Liver (tissue), 9 donors: ENCODE data around the gene MYL10. TPM values are rescaled to one million over a fixed set of nuclear protein-coding genes. Genes with fewer than 3 reads are reported as not detected.

Experiments used
- DNase-seq: peaks from one replicate; pipeline ENCODE4 v3.0.0-alpha.2; 2017; ENCODE audit warnings: low spot score
- H3K27ac ChIP-seq, 2 donors: one replicate each; pipeline ENCODE4 v1.7.0; 2013; ENCODE audit warnings: inconsistent platforms in 2 of 2, low read length in 2 of 2, control low read depth in 1 of 2, low read depth in 1 of 2, mild to moderate bottlenecking in 1 of 2
- H3K27me3 ChIP-seq, 4 donors: one replicate each; pipeline versions ENCODE4 v1.6.1 to v1.7.0; 2013; ENCODE audit warnings: low read length in 3 of 4, inconsistent platforms in 1 of 4, mild to moderate bottlenecking in 1 of 4, moderate library complexity in 1 of 4; ENCODE audit not compliant: control insufficient read depth in 4 of 4, insufficient read depth in 4 of 4
- H3K36me3 ChIP-seq, 4 donors: one replicate each; pipeline versions ENCODE4 v1.6.1 to v1.7.0; 2013; ENCODE audit warnings: low read length in 3 of 4, mild to moderate bottlenecking in 3 of 4, low read depth in 1 of 4, moderate library complexity in 1 of 4; ENCODE audit not compliant: control insufficient read depth in 4 of 4, insufficient read depth in 3 of 4
- H3K4me1 ChIP-seq, 4 donors: one replicate each; pipeline versions ENCODE4 v1.6.1 to v1.7.0; 2013; ENCODE audit warnings: low read length in 3 of 4, mild to moderate bottlenecking in 3 of 4, moderate library complexity in 1 of 4; ENCODE audit not compliant: control insufficient read depth in 4 of 4, insufficient read depth in 4 of 4
- H3K4me3 ChIP-seq, 3 donors: one replicate each; pipeline versions ENCODE4 v1.6.1 to v1.7.0; 2013; ENCODE audit warnings: low read length in 3 of 3, control low read depth in 1 of 3, low read depth in 1 of 3, mild to moderate bottlenecking in 1 of 3
- H3K9ac ChIP-seq, 2 donors: one replicate each; pipeline ENCODE4 v1.7.0; 2013; ENCODE audit warnings: low read length in 2 of 2, mild to moderate bottlenecking in 2 of 2, moderate library complexity in 2 of 2, control low read depth in 1 of 2, low read depth in 1 of 2
- H3K9me3 ChIP-seq, 4 donors: one replicate each; pipeline versions ENCODE4 v1.6.1 to v1.7.0; 2013; ENCODE audit warnings: low read length in 3 of 4; ENCODE audit not compliant: control insufficient read depth in 4 of 4
- ATF3 ChIP-seq: IDR thresholded peaks from 2 replicates; pipeline ENCODE4 v1.6.1; 2016; ENCODE audit warnings: antibody characterized with exemption
- EGR1 ChIP-seq, 2 donors: IDR thresholded peaks; 2 replicates each; pipeline ENCODE4 v1.6.1; 2016 to 2018; ENCODE audit warnings: antibody characterized with exemption in 2 of 2, low read depth in 2 of 2
- FOXA2 ChIP-seq: IDR thresholded peaks from 2 replicates; pipeline ENCODE4 v1.6.1; 2016; ENCODE audit warnings: antibody characterized with exemption
- GABPA ChIP-seq, 2 donors: IDR thresholded peaks in 1 of 2; conservative IDR thresholded peaks in 1 of 2; 2 replicates each; pipeline ENCODE4 v1.6.1; 2016; ENCODE audit warnings: antibody characterized with exemption in 2 of 2, mild to moderate bottlenecking in 1 of 2, moderate library complexity in 1 of 2
- HNF4A ChIP-seq, 2 donors: conservative IDR thresholded peaks; 2 replicates each; pipeline ENCODE4 v1.6.1; 2016; ENCODE audit warnings: antibody characterized with exemption in 2 of 2, mild to moderate bottlenecking in 2 of 2
- HNF4G ChIP-seq: IDR thresholded peaks from 2 replicates; pipeline ENCODE4 v1.6.1; 2016; ENCODE audit warnings: antibody characterized with exemption
- JUND ChIP-seq, 2 donors: IDR thresholded peaks; 2 replicates each; pipeline ENCODE4 v1.6.1; 2016; ENCODE audit warnings: antibody characterized with exemption in 2 of 2
- NR2F2 ChIP-seq: IDR thresholded peaks from 2 replicates; pipeline ENCODE4 v1.6.1; 2016; ENCODE audit warnings: antibody characterized with exemption
- RAD21 ChIP-seq, 2 donors: IDR thresholded peaks; 2 replicates each; pipeline ENCODE4 v1.6.1; 2016; ENCODE audit warnings: antibody characterized with exemption in 2 of 2, mild to moderate bottlenecking in 2 of 2
- REST ChIP-seq: IDR thresholded peaks from 2 replicates; pipeline ENCODE4 v1.6.1; 2016; ENCODE audit warnings: antibody characterized with exemption, mild to moderate bottlenecking
- SP1 ChIP-seq: IDR thresholded peaks from 2 replicates; pipeline ENCODE4 v1.6.1; 2018; ENCODE audit warnings: antibody characterized with exemption, mild to moderate bottlenecking
- TAF1 ChIP-seq: conservative IDR thresholded peaks from 2 replicates; pipeline ENCODE4 v1.6.1; 2016; ENCODE audit warnings: antibody characterized with exemption, mild to moderate bottlenecking
- YY1 ChIP-seq: IDR thresholded peaks from 2 replicates; pipeline ENCODE4 v1.6.1; 2016; ENCODE audit warnings: antibody characterized with exemption, mild to moderate bottlenecking
- ZBTB33 ChIP-seq: IDR thresholded peaks from 2 replicates; pipeline ENCODE4 v1.6.1; 2016; ENCODE audit warnings: antibody characterized with exemption
- WGBS: extraction: QIAGEN DNeasy Blood & Tissue Kit; methylation state at CpG from one replicate; pipeline ENCODE4 v1.1.7; 2013; 5-methylcytosine and 5-hydroxymethylcytosine counted together
- polyA plus RNA-seq, 2 donors: library from polyadenylated mRNA; stranded (reverse) in 1 of 2; unstranded in 1 of 2; fragments of 200-250 nt in 1 of 2; fragments of >200 nt in 1 of 2; fragmentation: Nextera tagmentation in 1 of 2; extraction: Ambion mirVana in 1 of 2; gene quantifications; one replicate each; pipeline versions ENCODE4 v1.2.1 to v1.2.3, GENCODE V29; 2013 to 2015
- total RNA-seq, 2 donors: library from RNA; depleted of rRNA; stranded (reverse); fragments of >200 nt; gene quantifications; one replicate each; pipeline ENCODE4 v1.2.3, GENCODE V29; 2014
- TF ChIP-seq, protein P1 (sequence below): IDR thresholded peaks from 2 replicates; pipeline ENCODE4 v1.6.1; 2016; ENCODE audit warnings: antibody characterized with exemption
- TF ChIP-seq, protein P2 (sequence below): fragments of 150-350 bp; IDR thresholded peaks from 2 replicates; pipeline ENCODE4 v1.5.1; 2017; ENCODE audit warnings: improper control_type of control experiment, low read depth, low read length; ENCODE audit not compliant: missing input control
- donor health status: healthy.
- donor health status: healthy.
- donor health status: healthy.
- donor health status: healthy.
- donor health status: healthy.

Gene MYL10
- total and polyA plus RNA-seq, 4 donors, result not detected

DNA sequence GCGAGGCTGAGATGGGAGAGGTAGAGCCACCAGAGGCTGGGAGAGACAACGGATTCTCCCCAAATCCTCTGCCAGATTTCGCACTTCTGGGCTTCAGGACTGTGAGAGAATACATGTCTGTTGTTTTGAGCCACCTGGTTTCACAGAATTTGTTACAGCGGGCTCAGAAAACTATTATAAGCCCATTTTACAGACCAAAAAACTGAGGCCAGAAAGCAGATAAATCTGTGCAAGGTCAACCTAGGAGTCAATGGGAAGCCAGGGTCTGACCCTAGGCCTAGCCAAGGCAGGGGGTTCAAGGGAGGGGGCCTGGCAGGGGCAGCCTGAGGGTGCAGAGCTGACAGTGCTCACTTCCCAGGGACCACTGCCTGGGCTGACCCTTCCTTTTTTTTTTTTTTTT is 8.7 kb downstream of the MYL10 start (continued):
- TF ChIP-seq ATF3, result no peak
- no peak for TF ChIP-seq FOXA2
- no peak for TF ChIP-seq NR2F2
- TF ChIP-seq HNF4G, result no peak
- no peak for TF ChIP-seq RAD21 (IDR thresholded peaks at IDR 0.05)

- Histone ChIP-seq H3K4me1 (no peaks in the 10 kb centered on the region), H3K9ac (no peak overlapping the region), H3K27me3 (no peaks in the 10 kb centered on the region), H3K4me3 (no peak overlapping the region), H3K36me3 (no peaks in the 10 kb centered on the region), H3K27ac (no peak overlapping the region), H3K9me3 (no peaks in the 10 kb centered on the region)
- no peak for DNase-seq
- 77% methylated on average over 8 of the region's 8 CpGs for WGBS
- TF ChIP-seq HNF4A (conservative IDR thresholded peaks at IDR 0.05), result no peak
- no peak for TF ChIP-seq SP1
- no peak for TF ChIP-seq ATF3
- TF ChIP-seq FOXA2, result no peak
- TF ChIP-seq YY1, result no peak
- TF ChIP-seq HNF4G, result no peak
- TF ChIP-seq REST, result no peak
- no peak for TF ChIP-seq JUND (IDR thresholded peaks at IDR 0.05)
- TF ChIP-seq, protein P1, sequence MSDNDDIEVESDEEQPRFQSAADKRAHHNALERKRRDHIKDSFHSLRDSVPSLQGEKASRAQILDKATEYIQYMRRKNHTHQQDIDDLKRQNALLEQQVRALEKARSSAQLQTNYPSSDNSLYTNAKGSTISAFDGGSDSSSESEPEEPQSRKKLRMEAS, result no peak
Observed at GRCh38 chr7:101618916-101619315, 10.2 kb downstream of the MYL10 start.

DNA sequence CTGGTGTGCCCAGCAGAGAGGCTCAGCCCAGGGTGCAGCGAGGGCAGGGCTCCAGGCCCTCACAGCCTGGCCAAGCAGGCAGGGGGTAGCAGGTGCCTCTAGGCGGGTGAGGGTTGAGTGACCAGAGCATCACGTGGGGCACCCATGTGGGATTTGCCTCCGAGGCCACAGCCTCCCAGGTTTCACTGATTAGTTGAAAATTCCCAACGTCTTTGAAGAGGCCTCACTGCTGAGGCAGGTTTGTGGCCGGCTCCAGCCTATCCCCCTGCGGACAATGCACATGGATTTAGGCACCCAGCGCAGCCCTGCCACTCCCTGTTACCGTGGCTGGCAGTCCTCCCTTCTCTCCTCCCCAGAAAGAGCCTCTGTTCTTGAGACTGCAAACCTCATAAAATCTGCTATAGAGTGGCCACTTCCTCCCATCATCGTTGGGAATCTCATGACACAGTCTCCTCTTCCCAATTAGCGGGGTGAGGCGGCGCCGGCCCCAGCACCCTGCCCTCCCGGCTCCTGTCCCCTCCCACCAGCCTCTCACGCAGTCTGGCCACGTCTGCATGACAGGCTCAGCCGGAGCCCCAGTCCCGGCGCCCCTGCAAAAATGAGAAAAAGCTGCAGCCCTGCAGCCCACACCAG is 10.8 kb downstream of the MYL10 start:
- no peaks in the 10 kb centered on the region for H3K36me3 ChIP-seq
- H3K27ac ChIP-seq, result no peak overlapping the region
- WGBS, result 73% methylated on average over 20 of the region's 20 CpGs
- no peaks in the 10 kb centered on the region for H3K27me3 ChIP-seq
- H3K4me1 ChIP-seq, result no peaks in the 10 kb centered on the region
- H3K9me3 ChIP-seq, result no peaks in the 10 kb centered on the region
- H3K9ac ChIP-seq, result no peak overlapping the region
- DNase-seq, result no peak
- no peak overlapping the region for H3K4me3 ChIP-seq
- TF ChIP-seq GABPA (IDR thresholded peaks at IDR 0.05 in 1 of 2, conservative IDR thresholded peaks at IDR 0.05 in 1 of 2) (no peak), EGR1 (IDR thresholded peaks at IDR 0.05; ENCODE audit: low read depth in 2 of 2) (no peak), ATF3 (no peak), HNF4A (conservative IDR thresholded peaks at IDR 0.05) (no peak), NR2F2 (no peak), JUND (IDR thresholded peaks at IDR 0.05) (no peak), SP1 (no peak), ZBTB33 (no peak), REST (no peak), TAF1 (no peak), HNF4G (no peak), FOXA2 (no peak), RAD21 (IDR thresholded peaks at IDR 0.05) (no peak)
- TF ChIP-seq, protein P1, result no peak
- TF ChIP-seq, protein P2, sequence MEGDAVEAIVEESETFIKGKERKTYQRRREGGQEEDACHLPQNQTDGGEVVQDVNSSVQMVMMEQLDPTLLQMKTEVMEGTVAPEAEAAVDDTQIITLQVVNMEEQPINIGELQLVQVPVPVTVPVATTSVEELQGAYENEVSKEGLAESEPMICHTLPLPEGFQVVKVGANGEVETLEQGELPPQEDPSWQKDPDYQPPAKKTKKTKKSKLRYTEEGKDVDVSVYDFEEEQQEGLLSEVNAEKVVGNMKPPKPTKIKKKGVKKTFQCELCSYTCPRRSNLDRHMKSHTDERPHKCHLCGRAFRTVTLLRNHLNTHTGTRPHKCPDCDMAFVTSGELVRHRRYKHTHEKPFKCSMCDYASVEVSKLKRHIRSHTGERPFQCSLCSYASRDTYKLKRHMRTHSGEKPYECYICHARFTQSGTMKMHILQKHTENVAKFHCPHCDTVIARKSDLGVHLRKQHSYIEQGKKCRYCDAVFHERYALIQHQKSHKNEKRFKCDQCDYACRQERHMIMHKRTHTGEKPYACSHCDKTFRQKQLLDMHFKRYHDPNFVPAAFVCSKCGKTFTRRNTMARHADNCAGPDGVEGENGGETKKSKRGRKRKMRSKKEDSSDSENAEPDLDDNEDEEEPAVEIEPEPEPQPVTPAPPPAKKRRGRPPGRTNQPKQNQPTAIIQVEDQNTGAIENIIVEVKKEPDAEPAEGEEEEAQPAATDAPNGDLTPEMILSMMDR, result no peak
